ENCODE data around the gene WASF1.
"Not testable (repeated sequence)": the region's sequence is repeated elsewhere in the genome, so short reads cannot be mapped to it uniquely, and the experiment has no call there.

WASF1 gene

GRCh38 chr6:110170081-110170480 lies 9.4 kb downstream of the WASF1 start:
- no peak for DNase-seq

- no peak for DNase-seq
These were observed 21.0 kb downstream of the WASF1 start for GRCh38 chr6:110158479-110158878.

GRCh38 chr6:110147870-110148269 lies 31.6 kb downstream of the WASF1 start:
- no peak for DNase-seq

- DNase-seq, result no peak
These were observed 38.8 kb downstream of the WASF1 start for GRCh38 chr6:110140650-110141049.

- DNase-seq, result no peak
These were observed 40.4 kb downstream of the WASF1 start for GRCh38 chr6:110139052-110139451.

- DNase-seq, result no peak
These were observed 41.3 kb downstream of the WASF1 start for GRCh38 chr6:110137924-110138887.

GRCh38 chr6:110130362-110130761 lies 49.1 kb downstream of the WASF1 start:
- DNase-seq, result no peak

GRCh38 chr6:110128418-110128817 lies 51.1 kb downstream of the WASF1 start:
- no peak for DNase-seq

- peak; percentile 84 for DNase-seq
These were observed 54.1 kb downstream of the WASF1 start for GRCh38 chr6:110125361-110125760.

- not testable (repeated sequence) for DNase-seq
These were observed 57.8 kb downstream of the WASF1 start for GRCh38 chr6:110121655-110122054.

GRCh38 chr6:110116258-110116657 lies 63.2 kb downstream of the WASF1 start:
- no peak for DNase-seq

GRCh38 chr6:110114004-110114403 lies 65.5 kb downstream of the WASF1 start:
- peak; percentile 91 for DNase-seq

GRCh38 chr6:110105296-110105695 lies 74.2 kb downstream of the WASF1 start:
- DNase-seq, result no peak

- no peak for DNase-seq
These were observed 76.2 kb downstream of the WASF1 start for GRCh38 chr6:110103260-110103659.

- DNase-seq, result no peak
These were observed 77.1 kb downstream of the WASF1 start for GRCh38 chr6:110102411-110102810.

- no peak for DNase-seq
These were observed 77.6 kb downstream of the WASF1 start for GRCh38 chr6:110101885-110102284.

GRCh38 chr6:110098511-110099116 lies 80.9 kb downstream of the WASF1 start:
- DNase-seq, result no peak

- no peak for DNase-seq
These were observed 82.0 kb downstream of the WASF1 start for GRCh38 chr6:110097443-110097842.

GRCh38 chr6:110095935-110096334 lies 83.5 kb downstream of the WASF1 start:
- no peak for DNase-seq

GRCh38 chr6:110095101-110095500 lies 84.4 kb downstream of the WASF1 start:
- no peak for DNase-seq

- DNase-seq, result no peak
These were observed 85.5 kb downstream of the WASF1 start for GRCh38 chr6:110093981-110094380.

- no peak for DNase-seq
These were observed 88.6 kb downstream of the WASF1 start for GRCh38 chr6:110090876-110091275.

GRCh38 chr6:110089323-110089722 lies 90.1 kb downstream of the WASF1 start:
- no peak for DNase-seq

GRCh38 chr6:110085285-110085684 lies 94.2 kb downstream of the WASF1 start:
- DNase-seq, result no peak
